Measurements from ENCODE around the gene LBX2.

The LBX2 gene, protein sequence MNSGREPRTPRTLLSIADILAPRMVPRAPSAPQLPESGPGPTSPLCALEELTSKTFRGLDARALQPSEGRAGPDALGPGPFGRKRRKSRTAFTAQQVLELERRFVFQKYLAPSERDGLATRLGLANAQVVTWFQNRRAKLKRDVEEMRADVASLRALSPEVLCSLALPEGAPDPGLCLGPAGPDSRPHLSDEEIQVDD

GRCh38 chr2:74499267-74499939 lies at the start of gene LBX2:
TSS of gene LBX2 (minus strand) at chr2:74499603. CDS start at chr2:74499537, 66 bp downstream.
- DNase-seq: no peak

GRCh38 chr2:74548285-74548899 lies 49.0 kb upstream of the LBX2 start:
- DNase-seq: peak; percentile 86

GRCh38 chr2:74546004-74546403 lies 46.6 kb upstream of the LBX2 start:
- no peak for DNase-seq

DNA sequence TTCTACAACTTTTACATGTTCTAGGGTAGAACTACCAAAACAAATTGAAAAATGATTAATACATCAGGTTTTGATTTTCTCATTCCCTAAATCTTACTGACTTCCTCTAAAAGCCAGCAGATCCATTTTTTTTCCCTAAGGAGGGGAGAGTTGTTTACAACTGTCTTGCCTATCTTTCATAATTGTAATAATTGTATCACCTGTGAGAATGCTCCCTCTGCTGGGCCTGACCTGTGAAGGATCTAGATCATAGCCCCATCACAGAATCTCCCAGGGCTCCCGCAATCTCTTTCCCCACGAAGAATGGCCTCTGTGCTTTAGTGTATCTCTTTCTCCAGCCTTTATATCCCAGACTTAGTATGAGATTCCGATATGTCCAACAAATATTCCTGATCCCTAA lies 45.2 kb upstream of the LBX2 start:
- peak; percentile 19 for DNase-seq

DNA sequence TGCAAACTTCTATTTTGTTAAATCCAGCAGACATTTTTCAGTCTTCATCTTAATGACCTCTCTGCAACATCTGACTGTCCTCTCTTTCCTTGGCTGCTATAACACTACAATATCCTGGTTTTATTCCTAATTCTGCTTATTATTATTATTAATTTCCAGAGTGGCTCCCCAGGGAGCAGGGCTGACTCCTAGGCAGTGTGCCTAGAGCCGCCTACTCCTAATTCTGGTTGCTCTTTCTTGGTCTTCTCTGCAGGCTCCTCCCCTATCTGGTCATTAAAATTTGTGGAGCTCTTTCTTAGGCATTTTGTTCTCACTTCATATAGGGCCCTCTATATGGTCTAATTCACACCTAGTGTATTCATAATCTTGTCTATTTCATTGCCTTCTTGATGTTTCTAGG lies 43.6 kb upstream of the LBX2 start:
- DNase-seq: no peak

GRCh38 chr2:74540291-74540690 lies 40.9 kb upstream of the LBX2 start:
- DNase-seq: no peak

DNA sequence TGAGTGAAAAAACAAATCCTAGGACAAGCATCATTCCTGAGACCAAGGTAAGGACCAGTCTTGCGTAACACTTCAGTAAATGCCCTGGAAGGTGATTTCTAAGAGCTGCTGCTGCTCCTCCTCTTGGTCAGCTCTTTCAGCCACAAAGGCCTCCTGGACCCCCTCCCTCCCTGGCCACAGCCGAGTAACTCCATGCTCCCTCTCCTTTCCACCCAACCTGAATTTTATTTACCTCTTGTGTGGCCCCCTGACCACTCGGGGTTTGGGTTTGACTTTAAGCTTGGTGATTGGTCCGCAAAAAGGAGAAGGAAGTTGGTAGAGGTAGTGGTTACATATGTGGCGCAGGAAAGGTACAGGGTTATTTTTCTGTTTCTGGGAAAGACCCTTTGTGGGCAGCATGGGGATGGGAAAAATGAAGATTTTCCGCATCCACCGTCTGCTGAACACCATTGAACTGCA lies 39.5 kb upstream of the LBX2 start:
- DNase-seq: no peak

GRCh38 chr2:74537140-74537539 lies 37.7 kb upstream of the LBX2 start:
- DNase-seq: no peak

DNA sequence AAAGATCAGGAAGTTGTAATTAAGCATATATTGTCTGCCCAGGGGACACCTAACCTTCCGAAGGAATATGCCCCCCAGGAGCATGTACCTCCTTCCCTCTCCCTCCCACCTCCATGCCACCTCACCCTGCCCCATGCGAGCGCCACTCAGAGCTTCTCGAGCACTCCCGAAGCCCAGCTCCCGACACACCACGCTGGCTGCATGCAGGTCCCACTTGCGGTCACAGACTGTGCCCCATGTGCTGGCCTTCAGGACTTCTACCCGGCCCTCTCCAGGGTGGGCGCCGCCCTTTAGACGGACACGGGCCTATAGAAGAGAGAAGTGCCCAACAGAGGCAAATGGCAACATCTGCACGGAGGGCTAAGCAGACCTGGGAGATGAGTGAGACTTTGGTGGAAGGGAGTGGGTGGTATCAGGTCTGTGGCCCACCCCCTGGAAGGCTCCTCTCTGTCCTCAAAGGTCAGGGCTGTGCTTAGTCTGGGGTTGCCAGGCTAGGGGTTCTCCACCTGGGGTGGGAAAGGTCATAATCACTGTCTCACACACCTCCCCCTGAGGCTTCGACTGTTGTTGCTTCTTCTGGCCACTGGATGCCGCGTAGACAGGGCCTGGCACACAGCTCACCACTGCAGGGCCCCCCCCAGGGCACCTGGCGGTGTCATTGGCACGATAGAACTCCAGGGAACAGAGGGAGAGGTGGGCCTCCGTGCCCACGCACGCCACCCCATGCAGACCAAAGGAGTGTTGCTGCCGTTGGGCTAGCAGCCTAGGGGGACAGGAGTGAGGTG lies 37.0 kb upstream of the LBX2 start:
- DNase-seq: no peak

GRCh38 chr2:74535440-74535965 lies 36.1 kb upstream of the LBX2 start:
- DNase-seq: no peak

- DNase-seq: no peak
These were observed 35.0 kb upstream of the LBX2 start for GRCh38 chr2:74534411-74534810.

GRCh38 chr2:74533464-74533863 lies 34.1 kb upstream of the LBX2 start:
- no peak for DNase-seq

DNA sequence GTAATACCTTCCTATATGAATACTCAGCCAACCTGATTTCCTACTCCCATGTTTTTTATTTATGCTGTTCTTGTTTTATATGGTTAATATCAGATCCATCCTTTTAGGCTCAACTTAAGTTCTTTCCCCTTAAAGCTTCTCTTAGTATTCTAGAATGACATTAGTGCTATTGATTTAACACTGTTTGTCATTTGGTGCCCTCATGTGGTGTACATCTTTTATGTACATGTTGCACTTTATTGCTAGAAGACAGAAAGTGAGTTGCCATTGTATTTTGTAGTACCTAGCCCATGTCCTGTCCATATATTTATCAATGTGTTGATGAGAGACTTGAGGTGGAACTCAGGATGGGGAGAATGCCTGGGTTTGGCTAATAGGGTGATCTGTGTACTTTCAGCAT lies 32.8 kb upstream of the LBX2 start:
- peak; percentile 65 for DNase-seq

DNA sequence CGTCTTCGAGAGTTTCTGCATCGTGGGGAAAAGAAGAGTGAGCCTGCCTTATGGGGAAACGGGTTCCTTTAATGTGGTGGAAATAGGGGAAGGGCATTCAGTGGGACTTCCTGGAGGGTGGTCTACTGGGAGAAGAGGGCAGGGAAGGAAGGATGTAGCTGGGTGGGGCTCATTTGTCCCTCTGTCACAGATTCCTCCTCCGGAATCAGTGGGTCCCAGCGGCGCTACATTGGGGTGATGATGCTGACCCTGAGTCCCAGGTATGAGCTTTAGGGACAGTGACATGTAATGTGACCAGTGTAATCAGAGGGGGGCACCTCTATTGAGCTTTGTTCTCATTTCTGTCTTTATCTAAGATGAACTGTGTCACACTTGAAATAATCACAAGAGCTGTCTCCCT lies 32.3 kb upstream of the LBX2 start:
- no peak for DNase-seq

GRCh38 chr2:74530239-74531187 lies 31.1 kb upstream of the LBX2 start:
- DNase-seq: peak; percentile 68

GRCh38 chr2:74529357-74530238 lies 30.2 kb upstream of the LBX2 start, which contains the start of the genes AUP1 and HTRA2:
TSS of gene AUP1 (minus strand) at chr2:74529706. CDS start at chr2:74529629, 77 bp downstream.
TSS of gene HTRA2 (plus strand) at chr2:74529933. CDS start at chr2:74530007, 74 bp downstream.
- DNase-seq: peak; percentile 100

GRCh38 chr2:74528600-74529356 lies 29.4 kb upstream of the LBX2 start:
- no peak for DNase-seq

DNA sequence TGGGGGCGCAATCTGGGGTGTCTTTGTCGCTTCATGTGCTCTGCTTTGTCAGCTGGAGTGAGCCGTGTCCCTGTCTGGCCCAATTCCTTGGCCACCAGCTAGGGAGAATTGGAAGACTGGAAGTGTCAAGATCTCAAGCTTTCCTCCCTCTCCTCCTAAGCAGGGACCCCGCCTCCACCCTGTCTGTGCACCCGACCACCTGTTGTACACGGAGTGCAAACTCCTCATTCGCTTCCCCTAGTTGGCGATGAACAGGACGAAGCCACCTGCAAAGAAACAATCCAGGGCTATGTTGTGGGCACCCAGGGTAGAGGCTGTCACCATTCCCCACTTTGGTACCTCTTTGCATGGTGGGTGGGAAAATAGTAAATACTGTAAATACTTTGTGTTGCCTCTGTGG lies 28.3 kb upstream of the LBX2 start:
- DNase-seq: no peak

GRCh38 chr2:74526649-74527230 lies 27.3 kb upstream of the LBX2 start:
- no peak for DNase-seq
